PC-3 (cell line): Measurements from ENCODE around the gene SYT1. TPM values are rescaled to one million over a fixed set of nuclear protein-coding genes. Genes with fewer than 3 reads are reported as not detected.

ENCODE experiments used
- ATAC-seq: fragments of 200-7000 bp; cut with Tn5 transposase; 2 replicates; pipeline ENCODE4 v1.9.1; 2020; ENCODE audit warnings: mild to moderate bottlenecking, moderate library complexity
- BruUV-seq: library from RNA; stranded (reverse); fragments of 400-500 nt; replicated peaks from 2 replicates; lab custom pipeline; 2021; lab: Mats Ljungman, UMichigan
- CTCF ChIA-PET: fragments of 300-600 bp; sonication (Branson Sonifier 250); formaldehyde crosslinking; loops from one replicate; lab custom pipeline; 2022; ENCODE audit warnings: antibody characterized with exemption; lab: Charles Lee
- POLR2A ChIA-PET: fragments of 300-600 bp; sonication (Branson Sonifier 250); formaldehyde crosslinking; loops from one replicate; lab custom pipeline; 2022; ENCODE audit warnings: antibody characterized with exemption; ENCODE audit not compliant: unreplicated experiment; lab: Charles Lee
- DNase-seq: peaks from one replicate; pipeline ENCODE4 v3.0.0-alpha.2; 2015
- H2AFZ ChIP-seq: fragments of 300-600 bp; sonication (generic); 2 replicates; pipeline ENCODE4 v1.6.0; 2016; ENCODE audit warnings: antibody characterized with exemption, low read length
- H3F3A ChIP-seq: fragments of 300-600 bp; sonication (generic); one replicate; pipeline ENCODE4 v1.6.0; 2017; ENCODE audit warnings: antibody characterized with exemption, low read length, control low read depth, mild to moderate bottlenecking; ENCODE audit not compliant: unreplicated experiment
- H3K27ac ChIP-seq: fragments of 300-600 bp; sonication (generic); 2 replicates; pipeline ENCODE4 v1.5.1; 2016; ENCODE audit warnings: mild to moderate bottlenecking, low read length
- H3K27me3 ChIP-seq: fragments of 300-600 bp; sonication (generic); 2 replicates; pipeline ENCODE4 v1.6.1; 2016; ENCODE audit warnings: low read length, mixed read lengths
- H3K36me3 ChIP-seq: fragments of 300-600 bp; sonication (generic); 2 replicates; pipeline ENCODE4 v1.6.1; 2016; ENCODE audit warnings: low read depth, mixed run types, low read length, mixed read lengths
- H3K4me1 ChIP-seq: fragments of 300-600 bp; sonication (generic); 2 replicates; pipeline ENCODE4 v1.5.1; 2016; ENCODE audit warnings: low read length; ENCODE audit not compliant: insufficient read depth
- H3K4me2 ChIP-seq: fragments of 300-600 bp; sonication (generic); 2 replicates; pipeline ENCODE4 v1.6.0; 2016; ENCODE audit warnings: low read length
- H3K4me3 ChIP-seq: fragments of 300-600 bp; sonication (generic); 2 replicates; pipeline ENCODE4 v1.5.1; 2016; ENCODE audit warnings: mild to moderate bottlenecking, low read length, mixed read lengths
- H3K79me2 ChIP-seq: fragments of 300-600 bp; sonication (generic); 2 replicates; pipeline ENCODE4 v1.6.1; 2017; ENCODE audit warnings: low read length, mixed read lengths
- H3K9ac ChIP-seq: fragments of 300-600 bp; sonication (generic); 2 replicates; pipeline ENCODE4 v1.6.0; 2016; ENCODE audit warnings: mild to moderate bottlenecking, low read length
- H3K9me2 ChIP-seq: fragments of 300-600 bp; sonication (generic); replicated peaks from 2 replicates; pipeline ENCODE4 v1.6.1; 2016; ENCODE audit warnings: mixed run types, low read length, mixed read lengths
- H3K9me3 ChIP-seq: fragments of 300-600 bp; sonication (generic); 2 replicates; pipeline ENCODE4 v1.6.1; 2016; ENCODE audit warnings: low read length, mixed read lengths
- H4K20me1 ChIP-seq: fragments of 300-600 bp; sonication (generic); 2 replicates; pipeline ENCODE4 v1.6.1; 2016; ENCODE audit warnings: low read length, mixed read lengths
- CTCF ChIP-seq: fragments of 300-600 bp; sonication (generic); conservative IDR thresholded peaks from 2 replicates; pipeline ENCODE4 v1.5.1; 2017; ENCODE audit warnings: antibody characterized with exemption, low read depth, mild to moderate bottlenecking, low read length
- intact Hi-C: fragments of 100-400 bp; cut with micrococcal nuclease; formaldehyde crosslinking; loops from 2 replicates; pipeline ENCODE4 v1.9.0; 2023
- microRNA-seq: library from miRNA; unstranded; fragments of <30 nt; microRNA quantifications from one replicate; pipeline ENCODE4 v1.1.0, GENCODE V29; 2020; ENCODE audit not compliant: unreplicated experiment
- total RNA-seq: library from RNA; depleted of rRNA; stranded (reverse); fragments of >200 nt; gene quantifications from 2 replicates; pipeline ENCODE4 v1.2.3, GENCODE V29; 2014

Gene SYT1
- total RNA-seq, 1 experiment from 2014 or later: 0.51 TPM

- no peak overlapping the region for H3K4me2 ChIP-seq
- DNase-seq (no peak), ATAC-seq (no peak)
- no peak overlapping the region for H3K9ac ChIP-seq
- H3K79me2 ChIP-seq: no peaks in the 10 kb centered on the region
- no peaks in the 10 kb centered on the region for H4K20me1 ChIP-seq
- no peaks in the 10 kb centered on the region for H3K36me3 ChIP-seq
- no peaks in the 10 kb centered on the region for H3K27me3 ChIP-seq
- no peak overlapping the region for H3K27ac ChIP-seq
- no peaks in the 10 kb centered on the region for H3K9me3 ChIP-seq
- no peak for TF ChIP-seq CTCF
- no peaks in the 10 kb centered on the region for H3F3A ChIP-seq
- ChIA-PET POLR2A (no interaction called here), CTCF (no interaction called here)
- H2AFZ ChIP-seq: no peak overlapping the region
- H3K4me3 ChIP-seq: no peak overlapping the region
- no peaks in the 10 kb centered on the region for H3K9me2 ChIP-seq
- BruUV-seq: no TSS peak
- intact Hi-C loops: no loop called here
- no peaks in the 10 kb centered on the region for H3K4me1 ChIP-seq
These were observed 623.0 kb downstream of the SYT1 start for GRCh38 chr12:79487386-79488110.

Small RNA genes within 50 kb of the gene (microRNA-seq; reads per million reads assigned to microRNA genes)
- not detected for gene MIR1252
